Stimulated activated CD4-positive, alpha-beta T cell treated with anti-CD3 and anti-CD28 coated beads, Interleukin-2, amount 100 ng/mL, for 48 hours (primary cell): ENCODE results near the gene PCNT.
A peak's percentile ranks its signal among the peaks of the same experiment; 100 is the strongest.

Experiments
- DNase-seq, 2 donors: peaks; one replicate each; pipeline ENCODE4 v3.0.0-alpha.2; 2020

Gene PCNT, protein sequence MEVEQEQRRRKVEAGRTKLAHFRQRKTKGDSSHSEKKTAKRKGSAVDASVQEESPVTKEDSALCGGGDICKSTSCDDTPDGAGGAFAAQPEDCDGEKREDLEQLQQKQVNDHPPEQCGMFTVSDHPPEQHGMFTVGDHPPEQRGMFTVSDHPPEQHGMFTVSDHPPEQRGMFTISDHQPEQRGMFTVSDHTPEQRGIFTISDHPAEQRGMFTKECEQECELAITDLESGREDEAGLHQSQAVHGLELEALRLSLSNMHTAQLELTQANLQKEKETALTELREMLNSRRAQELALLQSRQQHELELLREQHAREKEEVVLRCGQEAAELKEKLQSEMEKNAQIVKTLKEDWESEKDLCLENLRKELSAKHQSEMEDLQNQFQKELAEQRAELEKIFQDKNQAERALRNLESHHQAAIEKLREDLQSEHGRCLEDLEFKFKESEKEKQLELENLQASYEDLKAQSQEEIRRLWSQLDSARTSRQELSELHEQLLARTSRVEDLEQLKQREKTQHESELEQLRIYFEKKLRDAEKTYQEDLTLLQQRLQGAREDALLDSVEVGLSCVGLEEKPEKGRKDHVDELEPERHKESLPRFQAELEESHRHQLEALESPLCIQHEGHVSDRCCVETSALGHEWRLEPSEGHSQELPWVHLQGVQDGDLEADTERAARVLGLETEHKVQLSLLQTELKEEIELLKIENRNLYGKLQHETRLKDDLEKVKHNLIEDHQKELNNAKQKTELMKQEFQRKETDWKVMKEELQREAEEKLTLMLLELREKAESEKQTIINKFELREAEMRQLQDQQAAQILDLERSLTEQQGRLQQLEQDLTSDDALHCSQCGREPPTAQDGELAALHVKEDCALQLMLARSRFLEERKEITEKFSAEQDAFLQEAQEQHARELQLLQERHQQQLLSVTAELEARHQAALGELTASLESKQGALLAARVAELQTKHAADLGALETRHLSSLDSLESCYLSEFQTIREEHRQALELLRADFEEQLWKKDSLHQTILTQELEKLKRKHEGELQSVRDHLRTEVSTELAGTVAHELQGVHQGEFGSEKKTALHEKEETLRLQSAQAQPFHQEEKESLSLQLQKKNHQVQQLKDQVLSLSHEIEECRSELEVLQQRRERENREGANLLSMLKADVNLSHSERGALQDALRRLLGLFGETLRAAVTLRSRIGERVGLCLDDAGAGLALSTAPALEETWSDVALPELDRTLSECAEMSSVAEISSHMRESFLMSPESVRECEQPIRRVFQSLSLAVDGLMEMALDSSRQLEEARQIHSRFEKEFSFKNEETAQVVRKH (N-terminal part only)

DNA sequence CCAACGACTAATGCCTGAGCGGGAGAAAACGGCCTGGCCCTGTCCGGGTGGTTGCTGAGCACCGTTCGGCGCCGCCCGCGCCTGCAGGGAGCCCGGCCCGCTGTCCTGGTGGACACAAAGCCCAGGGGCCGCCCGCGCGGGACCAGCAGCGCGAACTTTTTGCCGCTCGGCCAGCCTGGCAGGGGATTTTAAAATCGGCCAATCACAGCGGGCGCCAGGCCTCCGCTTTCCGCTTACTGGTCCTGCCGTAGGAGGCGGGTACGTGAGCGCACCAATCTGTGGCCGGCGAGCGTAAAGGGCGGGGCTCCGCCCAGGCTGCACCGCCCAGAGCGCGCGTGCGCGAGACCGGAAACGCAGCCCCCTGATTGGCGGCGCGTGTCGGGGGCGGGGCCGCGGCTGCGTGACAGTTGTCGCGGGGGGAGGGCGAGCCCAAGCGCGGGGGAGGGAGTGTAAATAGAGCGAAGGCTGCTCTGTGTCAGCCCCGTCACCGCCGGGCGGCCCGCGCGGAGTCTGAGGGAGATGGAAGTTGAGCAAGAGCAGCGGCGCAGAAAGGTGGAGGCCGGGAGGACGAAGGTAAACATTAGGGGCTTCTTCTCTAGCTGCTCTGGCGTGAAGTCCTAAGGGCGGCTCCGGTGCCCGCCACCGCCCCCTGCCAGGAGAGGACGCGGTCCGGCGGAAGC is at the start of gene PCNT, which contains the start of gene C21orf58:
Gene PCNT (plus strand): TSS at position 447 of the 680 bp plus-strand sequence. CDS start 73 bp downstream, at position 520.
Gene C21orf58 (minus strand): TSS at position 161 of the 680 bp plus-strand sequence. CDS start 1,132 bp downstream, outside the sequence.
- peak; percentile 95 to 96 for DNase-seq

DNA sequence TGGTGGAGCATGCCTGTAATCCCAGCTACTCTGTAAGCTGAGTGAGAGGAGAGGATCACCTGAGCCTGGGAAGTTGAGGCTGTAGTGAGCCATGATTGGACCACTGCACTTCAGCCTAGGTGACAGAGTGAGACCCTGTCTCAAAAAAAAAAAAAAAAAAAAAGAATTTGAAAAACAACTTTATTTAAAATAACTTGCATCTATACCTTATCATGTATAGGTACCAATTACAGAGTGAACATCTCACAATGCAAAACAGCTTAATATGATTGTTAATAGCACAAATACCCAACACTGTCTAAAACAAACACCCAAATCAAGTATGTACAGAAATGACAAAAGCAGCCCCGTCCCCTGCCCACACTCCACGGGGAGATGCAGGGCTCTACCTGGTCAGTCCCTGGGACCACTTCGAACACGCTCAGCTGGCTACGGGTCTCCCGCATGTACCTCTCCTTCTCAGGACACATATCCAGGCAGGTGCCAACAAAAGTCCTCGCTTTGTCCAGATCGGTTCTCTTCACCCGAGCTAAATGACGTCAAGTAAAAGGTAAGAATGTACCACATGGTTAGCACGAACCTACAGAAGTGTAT is 49.1 kb upstream of the PCNT start:
- DNase-seq = no peak

DNA sequence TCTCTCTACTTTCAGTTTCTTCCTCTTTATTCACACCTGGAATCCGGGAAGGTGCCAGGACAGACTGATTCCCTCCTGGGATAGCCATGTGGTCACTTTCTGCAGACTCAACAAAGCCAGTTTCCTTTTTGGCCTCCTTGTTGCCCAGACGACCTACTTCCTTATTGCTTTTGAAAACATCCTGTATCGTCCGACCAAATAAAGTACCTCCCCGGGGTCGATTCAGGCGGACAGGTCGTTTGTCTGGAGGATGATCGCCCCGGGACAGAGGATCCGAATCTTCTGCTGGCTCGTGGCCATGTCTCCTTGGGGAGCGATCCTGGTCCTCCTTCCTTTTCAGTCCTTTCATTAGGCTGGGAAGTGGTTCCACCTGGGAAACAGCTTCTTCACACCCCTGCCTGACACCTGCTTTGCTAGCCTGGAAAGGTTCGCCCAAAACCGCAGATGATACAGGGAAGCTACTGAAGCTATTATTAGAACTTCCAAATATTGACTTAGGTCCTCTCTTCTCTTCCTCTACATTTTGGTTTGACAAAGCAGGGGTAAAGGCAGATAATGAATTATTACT is 39.8 kb upstream of the PCNT start:
- no peak for DNase-seq

DNA sequence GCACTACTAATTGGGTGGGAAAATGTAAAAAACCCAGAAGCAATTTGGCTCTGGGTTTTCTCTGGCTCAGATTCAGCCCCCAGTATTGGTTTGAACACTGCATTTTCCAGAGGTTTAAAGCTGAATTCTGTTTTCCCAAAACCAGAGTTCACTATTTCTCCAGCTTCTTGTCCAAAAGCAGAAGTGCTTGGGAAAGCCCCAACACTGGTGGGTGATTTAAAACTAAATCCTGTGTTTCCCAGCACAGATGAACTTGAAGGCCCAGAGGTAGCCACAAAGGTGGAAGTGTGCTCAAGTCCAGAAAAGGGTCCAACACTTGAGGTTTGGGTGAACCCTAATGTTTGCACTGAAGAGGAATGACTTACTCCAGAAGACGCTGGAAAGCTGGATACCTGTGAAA is 39.2 kb upstream of the PCNT start:
- DNase-seq = no peak

DNA sequence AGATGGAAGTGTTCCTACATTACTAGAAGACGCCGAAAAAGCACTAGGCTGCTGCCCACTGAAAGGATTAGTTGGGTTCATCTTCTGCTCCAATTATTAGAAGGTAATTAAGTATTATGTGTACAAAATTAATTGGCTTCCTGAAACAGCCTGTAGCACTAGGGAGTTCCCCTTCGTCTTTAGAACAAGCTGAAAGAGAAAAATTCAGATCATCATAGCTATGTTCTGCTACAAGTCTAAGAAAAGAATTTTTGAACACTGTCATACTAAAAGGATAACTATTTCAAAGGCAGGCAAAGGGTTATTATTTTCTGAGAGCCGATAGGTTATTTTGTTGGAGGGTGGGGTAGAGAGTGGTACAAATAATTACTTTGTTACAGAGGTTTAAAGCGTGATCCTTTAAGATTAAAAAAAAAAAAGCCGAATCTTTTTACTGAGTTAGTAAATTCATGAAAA is 38.7 kb upstream of the PCNT start, which contains the start of gene MCM3AP:
Gene MCM3AP (minus strand): TSS at position 406 of the 456 bp plus-strand sequence. CDS start 325 bp downstream, at position 81.
- DNase-seq = no peak

DNA sequence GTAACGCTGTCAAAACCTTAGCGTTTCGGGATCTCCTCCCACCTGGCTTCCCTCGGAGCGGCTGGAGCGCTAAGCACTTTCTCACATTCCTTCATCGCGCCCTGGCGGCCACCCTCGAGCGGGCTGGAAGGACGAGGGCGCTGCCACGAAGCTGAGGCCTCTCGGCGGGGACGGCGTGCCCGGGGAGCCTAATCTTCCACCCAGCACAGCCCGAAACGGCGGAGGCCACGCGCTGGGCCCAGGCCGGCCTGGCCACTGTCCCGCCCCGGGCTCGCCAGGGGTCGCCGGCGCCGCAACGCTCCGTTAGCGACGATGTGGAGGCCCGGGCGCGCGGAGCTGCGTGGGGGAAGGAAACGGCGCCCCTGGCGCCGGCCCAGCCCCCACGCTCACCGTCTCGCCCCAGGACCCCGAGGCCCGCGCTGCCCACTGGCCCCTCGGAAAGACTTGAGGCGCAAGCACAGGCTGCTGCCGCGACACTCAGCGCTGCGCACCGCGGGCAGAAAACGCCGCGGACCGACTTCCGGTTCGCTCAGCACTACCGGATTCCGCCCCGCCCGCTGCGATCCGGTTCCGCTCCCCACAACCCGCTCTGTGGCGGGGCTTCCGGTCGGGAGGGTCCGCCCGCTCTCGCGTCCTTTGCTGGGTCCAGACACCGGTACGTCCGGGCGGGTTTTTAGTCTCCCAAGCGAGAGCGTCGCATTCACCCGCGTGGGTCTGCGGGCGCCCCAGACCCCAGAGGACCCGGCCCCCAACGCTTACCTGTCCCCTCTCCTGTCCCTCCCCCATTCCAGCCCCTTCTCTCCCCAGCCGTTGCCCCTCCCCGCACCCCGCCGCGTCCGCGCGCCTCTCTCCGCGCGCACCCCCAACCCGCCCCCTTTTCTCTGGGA is 38.0 kb upstream of the PCNT start, which contains the start of gene YBEY:
Gene YBEY (plus strand): TSS at position 582 of the 887 bp plus-strand sequence. CDS start 572 bp downstream, outside the sequence.
- DNase-seq = peak; percentile 81 to 84

DNA sequence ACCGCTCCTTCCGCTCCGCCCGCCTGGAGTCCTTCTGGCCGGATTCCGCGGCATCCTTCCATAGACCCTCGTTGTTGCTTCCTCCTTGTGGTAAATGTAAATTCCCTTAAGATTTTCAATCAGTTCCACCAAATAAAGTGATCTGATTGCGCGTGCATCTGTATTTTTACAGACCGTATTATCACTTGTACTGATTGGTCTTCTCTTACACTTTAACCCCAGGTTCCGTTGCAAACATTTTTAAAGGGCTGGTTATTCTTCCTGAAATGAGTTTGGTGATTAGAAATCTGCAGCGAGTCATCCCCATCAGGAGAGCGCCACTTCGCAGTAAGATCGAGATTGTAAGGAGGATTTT is 37.3 kb upstream of the PCNT start:
- no peak for DNase-seq

DNA sequence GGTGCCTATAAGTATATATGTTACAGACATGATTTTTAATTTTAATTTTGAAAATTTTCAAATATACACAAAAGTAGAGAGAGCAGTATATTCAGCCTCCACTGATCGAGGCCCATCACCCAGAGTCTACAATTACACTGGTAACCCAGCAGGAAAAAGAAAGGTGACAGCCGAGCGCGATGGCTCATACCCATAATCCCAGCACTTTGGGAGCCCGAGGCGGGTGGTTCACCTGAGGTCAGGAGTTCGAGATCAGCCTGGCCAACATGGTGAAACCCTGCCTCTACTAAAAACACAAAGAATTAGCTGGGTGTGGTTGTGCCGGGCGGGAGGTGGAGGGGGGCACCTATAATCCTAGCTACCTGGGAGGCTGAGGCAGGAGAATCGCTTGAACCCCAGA is 36.4 kb upstream of the PCNT start:
- DNase-seq = no peak

DNA sequence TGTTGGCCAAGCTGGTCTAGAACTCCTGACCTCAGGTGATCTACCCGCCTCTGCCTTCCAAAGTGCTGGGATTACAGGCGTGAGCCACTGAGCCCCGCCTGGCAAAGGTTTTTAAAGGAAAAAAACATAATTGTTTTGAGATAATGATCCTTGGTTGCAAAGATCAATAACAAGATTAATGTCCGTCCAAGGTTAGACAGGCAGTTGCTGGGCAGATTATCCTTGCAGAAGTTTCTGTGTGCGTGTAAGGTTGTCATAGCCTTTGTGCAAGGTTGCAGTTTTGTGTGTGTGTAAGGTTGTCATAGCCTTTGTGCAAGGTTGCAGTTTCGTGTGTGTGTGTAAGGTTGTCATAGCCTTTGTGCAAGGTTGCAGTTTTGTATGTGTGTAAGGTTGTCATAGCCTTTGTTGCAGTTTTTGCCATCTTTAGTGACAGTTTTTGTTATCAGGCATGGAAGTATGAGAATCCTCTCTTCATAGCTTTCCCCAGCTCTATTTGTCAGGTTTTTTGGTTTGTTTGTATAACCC is 34.2 kb upstream of the PCNT start:
- no peak for DNase-seq

DNA sequence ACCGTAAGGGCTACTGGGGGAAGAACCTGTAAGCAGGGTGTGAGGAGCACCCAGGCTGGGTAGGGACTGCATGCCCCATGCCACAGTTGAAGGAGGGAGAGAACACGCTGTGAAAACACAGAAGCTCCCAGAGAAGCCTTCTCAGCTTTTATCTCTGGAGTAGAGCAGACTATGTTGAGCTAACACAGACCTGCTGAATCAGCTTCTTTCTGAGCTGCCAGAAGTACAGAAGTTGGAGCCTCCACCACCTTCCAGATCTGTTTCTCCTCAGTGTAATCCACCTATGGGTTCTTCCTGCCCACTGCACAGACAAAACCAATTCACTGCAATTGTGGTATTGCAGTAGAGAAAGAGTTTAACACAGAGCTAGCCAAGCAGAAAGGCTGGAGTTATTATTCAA is 32.4 kb upstream of the PCNT start:
- no peak for DNase-seq

DNA sequence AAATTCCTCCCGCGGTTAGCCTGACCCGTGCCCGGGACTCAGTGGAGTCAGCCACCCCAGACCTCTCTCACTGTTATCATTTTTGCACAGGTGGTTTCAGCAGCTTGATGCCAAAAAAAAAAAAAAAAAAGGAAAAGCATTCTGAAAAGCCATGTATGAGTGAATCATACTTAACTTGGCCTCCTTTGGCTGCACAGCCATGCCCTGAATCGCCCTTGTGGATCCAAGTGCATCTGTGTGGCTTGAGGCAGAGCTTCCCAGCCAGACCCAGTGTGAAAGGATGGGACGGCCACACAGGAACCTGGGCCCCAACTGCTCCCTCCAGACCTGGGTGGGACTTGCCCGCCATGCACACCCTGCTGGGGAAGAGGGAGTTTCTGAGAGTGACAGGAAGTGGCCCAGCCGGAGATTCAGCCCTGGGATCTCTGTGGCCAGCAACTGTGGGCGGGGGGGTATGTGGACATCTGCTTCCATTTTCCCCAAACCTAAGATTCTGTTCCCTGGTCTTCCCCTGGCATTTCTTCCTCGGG is 29.2 kb upstream of the PCNT start:
- DNase-seq = no peak

DNA sequence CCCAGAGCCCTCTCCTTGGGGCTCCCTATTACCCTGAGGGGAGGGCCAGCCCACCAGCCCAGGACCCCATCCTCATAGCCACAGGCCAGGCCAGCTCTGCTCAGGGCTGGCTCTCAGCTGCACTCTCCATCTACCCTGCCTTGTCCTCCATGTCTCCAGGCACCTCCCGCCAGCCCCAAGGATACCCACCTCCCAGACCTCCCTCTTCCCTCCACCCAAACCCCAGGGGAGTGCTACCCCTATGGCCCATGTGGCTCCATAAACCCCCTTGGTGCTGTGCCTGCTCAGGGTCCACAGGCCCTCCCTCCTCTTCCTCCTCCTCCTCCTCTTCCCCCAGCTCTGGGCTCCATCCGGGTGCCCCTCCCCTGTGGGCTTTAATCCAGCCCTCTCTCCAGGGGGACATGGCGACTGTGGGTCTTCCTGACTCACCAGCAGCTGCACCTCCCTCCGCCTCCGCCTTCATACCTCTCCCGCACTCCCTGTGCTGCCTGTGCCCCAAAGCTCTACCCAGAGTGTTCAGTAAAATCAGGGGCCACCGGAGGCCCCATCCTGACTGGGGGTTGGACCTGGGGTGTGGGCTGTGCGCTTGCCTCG is 28.7 kb upstream of the PCNT start:
- DNase-seq = no peak

DNA sequence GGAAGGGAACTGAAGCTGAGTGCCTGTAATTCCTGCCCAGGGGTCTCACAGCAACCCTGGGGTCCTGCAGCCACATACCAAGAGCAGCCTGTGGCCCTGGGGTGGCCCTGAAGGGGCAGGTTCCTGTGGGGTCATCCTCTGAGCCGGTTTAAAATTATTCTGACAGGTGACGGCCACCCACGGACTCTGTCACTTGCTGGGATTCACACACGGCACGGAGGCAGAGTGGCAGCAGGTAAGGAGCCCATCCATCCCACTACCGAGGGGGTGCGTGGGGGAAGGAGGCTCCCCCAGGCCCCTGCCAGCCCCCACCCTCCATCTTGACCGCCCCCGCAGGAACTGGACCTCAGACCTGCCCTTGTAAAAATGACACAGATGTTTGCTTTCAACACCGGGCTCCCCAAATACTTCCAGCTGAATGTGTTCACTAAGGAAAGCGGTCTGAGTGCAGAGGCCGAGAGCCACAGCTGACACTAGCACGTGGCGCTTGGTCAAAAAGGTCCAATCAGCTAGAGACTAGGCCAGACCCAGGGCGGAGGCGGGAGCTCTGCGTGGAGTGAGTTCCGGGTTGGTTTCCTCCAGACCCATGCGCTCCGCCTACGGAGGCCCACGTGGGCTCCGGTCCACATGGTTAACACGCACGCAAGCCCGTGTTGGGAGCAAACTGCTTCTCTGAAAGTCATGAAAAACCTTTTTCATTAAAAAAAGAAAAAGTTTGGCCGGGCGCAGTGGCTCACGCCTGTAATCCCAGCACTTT is 27.8 kb upstream of the PCNT start:
- DNase-seq = peak; percentile 39 to 40

DNA sequence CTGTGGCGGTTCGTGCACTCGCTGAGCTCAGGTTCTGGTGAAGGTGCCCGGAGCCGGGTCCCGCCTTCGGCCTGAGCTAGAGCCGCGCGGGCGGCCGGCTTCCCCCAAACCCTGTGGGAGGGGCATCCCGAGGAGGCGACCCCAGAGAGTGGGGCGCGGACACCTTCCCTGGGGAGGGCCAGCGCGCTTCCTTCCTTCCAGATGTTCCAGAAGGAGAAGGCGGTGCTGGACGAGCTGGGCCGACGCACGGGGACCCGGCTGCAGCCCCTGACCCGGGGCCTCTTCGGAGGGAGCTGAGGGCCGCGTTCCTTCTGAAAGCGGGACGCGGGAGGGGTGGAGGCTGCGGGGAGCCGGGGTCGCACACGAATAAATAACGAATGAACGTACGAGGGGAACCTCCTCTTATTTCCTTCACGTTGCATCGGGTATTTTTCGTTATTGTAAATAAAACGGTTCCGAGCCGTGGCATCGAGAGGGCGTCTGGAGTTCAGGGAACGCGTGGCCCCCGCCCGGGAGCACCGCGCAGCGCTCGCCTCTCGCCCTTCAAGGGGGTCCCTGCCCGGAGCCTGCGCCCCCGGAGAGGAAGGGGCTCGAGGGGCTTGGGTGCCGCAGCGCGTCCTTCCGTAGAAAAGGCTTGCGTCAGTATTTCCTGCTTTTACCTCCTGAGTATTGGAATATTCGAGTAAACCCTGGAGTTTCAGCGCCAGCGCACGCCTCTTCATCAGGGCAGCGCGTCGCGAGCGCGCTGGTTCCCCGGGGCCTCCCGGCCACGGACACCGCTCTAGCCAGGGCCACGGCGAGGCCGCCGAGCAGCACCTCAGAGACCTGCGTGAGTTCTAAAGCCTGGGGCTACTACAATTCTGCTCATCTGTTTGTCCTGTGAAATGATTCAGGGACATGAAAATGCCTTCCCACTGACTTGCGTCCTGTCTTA is 26.4 kb upstream of the PCNT start:
- DNase-seq = no peak

DNA sequence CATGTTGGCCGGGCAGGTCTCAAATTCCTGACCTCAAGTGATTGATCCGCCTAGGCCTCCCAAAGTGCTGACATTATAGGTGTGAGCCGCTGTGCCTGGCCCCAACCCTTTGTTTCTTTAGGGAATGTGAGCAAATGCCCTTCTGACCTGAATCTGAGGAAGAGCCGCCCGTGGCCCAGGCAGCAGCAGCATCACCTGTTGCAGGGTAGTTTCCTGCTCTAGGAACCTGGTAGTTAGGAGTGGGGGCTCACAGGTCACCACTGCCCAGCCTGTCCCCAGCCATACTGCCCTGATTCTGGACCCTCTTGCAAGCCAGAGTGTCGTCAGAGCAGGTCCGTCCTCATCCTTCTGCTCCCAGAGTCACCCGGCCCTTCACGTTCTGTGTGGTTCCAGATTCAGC is 24.8 kb upstream of the PCNT start:
- DNase-seq = no peak

DNA sequence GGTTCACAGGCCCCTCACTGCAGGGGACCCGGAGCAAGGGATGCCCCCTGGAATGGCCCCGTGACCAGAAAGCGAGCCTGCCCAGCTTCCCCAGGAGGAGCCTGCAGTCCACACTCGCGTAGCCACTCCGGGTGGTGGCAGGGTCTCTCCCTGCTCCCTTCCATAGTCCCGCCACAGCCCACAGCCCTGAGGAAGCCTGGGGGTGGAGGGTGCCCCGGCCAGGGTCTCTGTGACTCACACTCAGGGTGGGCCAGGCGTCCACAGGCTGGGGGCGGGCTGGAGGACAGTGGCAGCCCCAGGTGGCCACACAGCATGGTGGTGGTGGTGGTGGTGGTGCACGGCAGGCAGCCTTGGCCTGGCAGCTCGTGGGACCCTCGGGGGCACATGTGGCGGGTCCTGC is 22.2 kb upstream of the PCNT start:
- DNase-seq = no peak

DNA sequence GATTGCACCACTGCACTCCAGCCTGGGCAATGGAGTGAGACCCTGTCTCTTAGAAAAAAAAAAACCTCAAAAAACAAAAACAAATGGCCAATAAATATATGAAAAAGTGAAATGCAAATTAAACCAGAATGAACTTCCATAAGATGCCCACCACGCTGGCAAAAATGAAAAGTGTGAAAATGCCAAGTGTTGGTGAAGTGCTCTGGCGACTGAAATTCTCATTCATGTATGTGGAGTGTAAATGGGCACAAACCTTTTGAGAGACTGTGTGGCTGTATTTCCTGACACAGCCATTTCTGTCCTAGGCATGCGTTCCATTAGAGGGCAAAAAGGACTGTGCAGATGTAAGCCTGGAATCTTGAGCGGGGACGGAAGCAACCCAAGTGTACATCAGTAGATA is 19.5 kb upstream of the PCNT start:
- DNase-seq = no peak
